HEK293 (cell line): ENCODE results near the gene AQP3.

Source experiments
- CTCF ChIA-PET: fragments of 350-600 bp; formaldehyde crosslinking; extraction: SDS; loops from one replicate; lab custom pipeline; 2021; ENCODE audit warnings: antibody characterized with exemption; lab: Yijun Ruan, JAX
- POLR2A ChIA-PET: fragments of 300-600 bp; formaldehyde crosslinking; extraction: SDS; loops from one replicate; lab custom pipeline; 2020; ENCODE audit warnings: antibody characterized with exemption, inconsistent platforms; lab: Yijun Ruan, JAX
- H3K27ac ChIP-seq: fragments of 200-500 bp; sonication (Bioruptor generic); 2 replicates; pipeline ENCODE4 v1.5.1; 2014; ENCODE audit warnings: low read depth, low read length, control low read depth, inconsistent platforms; ENCODE audit errors: extremely low read depth
- H3K36me3 ChIP-seq, 2 experiments: fragments of 200-500 bp in 1 of 2; sonication (Bioruptor generic) in 1 of 2; 1 replicate in 1 of 2; 2 replicates in 1 of 2; pipeline ENCODE4 v1.5.1; 2014 to 2017; ENCODE audit warnings: inconsistent platforms in 2 of 2, low read length in 2 of 2; ENCODE audit not compliant: control insufficient read depth in 2 of 2, insufficient read depth in 1 of 2
- H3K4me1 ChIP-seq: fragments of 200-500 bp; sonication (Bioruptor generic); 2 replicates; pipeline ENCODE4 v1.5.1; 2014; ENCODE audit warnings: mild to moderate bottlenecking, low read length, inconsistent platforms; ENCODE audit not compliant: control insufficient read depth, insufficient read depth
- H3K4me3 ChIP-seq: 2 replicates; pipeline ENCODE4 v1.5.1; 2011; ENCODE audit warnings: low read depth, mild to moderate bottlenecking, control low read depth, low read length, moderate library complexity
- H3K9me3 ChIP-seq: fragments of 200-500 bp; sonication (Bioruptor generic); 2 replicates; pipeline ENCODE4 v1.5.1; 2014; ENCODE audit warnings: low read depth, low read length, inconsistent platforms; ENCODE audit not compliant: control insufficient read depth, insufficient read depth
- GFI1B ChIP-seq: fragments of 450-650 bp; formaldehyde crosslinking; IDR thresholded peaks from 2 replicates; pipeline ENCODE4 v1.5.1; 2016; ENCODE audit warnings: missing biosample characterization, missing genetic modification characterization
- PRDM10 ChIP-seq: fragments of 450-650 bp; formaldehyde crosslinking; IDR thresholded peaks from 2 replicates; pipeline ENCODE4 v1.5.1; 2016; ENCODE audit warnings: missing biosample characterization, missing genetic modification characterization
- SALL2 ChIP-seq: fragments of 450-650 bp; formaldehyde crosslinking; IDR thresholded peaks from 2 replicates; pipeline ENCODE4 v1.5.0; 2017; ENCODE audit warnings: missing biosample characterization, mild to moderate bottlenecking, missing genetic modification characterization, borderline replicate concordance
- SCRT1 ChIP-seq: fragments of 450-650 bp; formaldehyde crosslinking; IDR thresholded peaks from 2 replicates; pipeline ENCODE4 v1.5.1; 2016; ENCODE audit warnings: missing biosample characterization, missing genetic modification characterization, borderline replicate concordance
- TRIM28 ChIP-seq: IDR thresholded peaks from 2 replicates; pipeline ENCODE4 v1.6.1; 2011; ENCODE audit warnings: low read length, control low read depth, borderline replicate concordance
- ZNF148 ChIP-seq: fragments of 450-650 bp; formaldehyde crosslinking; IDR thresholded peaks from 2 replicates; pipeline ENCODE4 v1.5.0; 2017; ENCODE audit warnings: missing biosample characterization, missing genetic modification characterization, borderline replicate concordance
- ZNF18 ChIP-seq: fragments of 450-650 bp; formaldehyde crosslinking; IDR thresholded peaks from 2 replicates; pipeline ENCODE4 v1.5.1; 2016; ENCODE audit warnings: missing biosample characterization, missing genetic modification characterization
- ZNF214 ChIP-seq: fragments of 450-650 bp; formaldehyde crosslinking; IDR thresholded peaks from 2 replicates; pipeline ENCODE4 v1.5.1; 2017; ENCODE audit warnings: missing biosample characterization, mild to moderate bottlenecking, missing genetic modification characterization, borderline replicate concordance
- ZNF555 ChIP-seq: fragments of 450-650 bp; formaldehyde crosslinking; conservative IDR thresholded peaks from 2 replicates; pipeline ENCODE4 v1.5.1; 2017; ENCODE audit warnings: missing biosample characterization, mild to moderate bottlenecking, missing genetic modification characterization, inconsistent platforms

AQP3 gene

GRCh38 chr9:33480106-33480505 is 32.7 kb upstream of the AQP3 start:
- Histone ChIP-seq H3K9me3 (no peaks in the 10 kb centered on the region), H3K4me1 (no peaks in the 10 kb centered on the region), H3K27ac (no peak overlapping the region), H3K36me3 (no peaks in the 10 kb centered on the region; a peak in 1 of 3 replicates), H3K4me3 (no peak overlapping the region)
- ChIA-PET CTCF (interaction anchor here (0.6 to 1.4 kb wide), 6 partner anchors 9 to 145 kb away, joined by 3 to 9 read pairs (median 3); no protein-coding TSS in a partner anchor), POLR2A (no interaction called here)
- no peak for TF ChIP-seq SALL2 (tag by site-specific recombination)
- no peak for TF ChIP-seq ZNF214 (tag by site-specific recombination)
- no peak for TF ChIP-seq TRIM28
- TF ChIP-seq ZNF18 (tag by site-specific recombination): no peak

GRCh38 chr9:33476503-33476902 is 29.1 kb upstream of the AQP3 start:
- Histone ChIP-seq H3K4me1 (no peaks in the 10 kb centered on the region), H3K9me3 (no peaks in the 10 kb centered on the region), H3K4me3 (no peak overlapping the region), H3K27ac (no peak overlapping the region), H3K36me3 (peaks cover 1 to 10% of the 10 kb centered on the region in 2 experiments)
- ChIA-PET CTCF (interaction anchor here (1.3 to 3.9 kb wide), 3 partner anchors 10 to 101 kb away, joined by 6 to 22 read pairs (median 9); no protein-coding TSS in a partner anchor), POLR2A (no interaction called here)
- no peak for TF ChIP-seq ZNF148
- TF ChIP-seq GFI1B: no peak
- no peak for TF ChIP-seq SCRT1

- peak; percentile 80 for TF ChIP-seq PRDM10 (tag by site-specific recombination)
- TF ChIP-seq ZNF555 (tag by site-specific recombination): no peak
- no peak overlapping the region for H3K4me3 ChIP-seq
- no peaks in the 10 kb centered on the region for H3K4me1 ChIP-seq
- H3K9me3 ChIP-seq: no peaks in the 10 kb centered on the region
- H3K27ac ChIP-seq: no peak overlapping the region
- H3K36me3 ChIP-seq: peaks cover 8 to 19% of the 10 kb centered on the region in 2 experiments
- CTCF ChIA-PET: interaction anchor here (0.6 to 4.5 kb wide), 7 partner anchors 9 to 784 kb away, joined by 3 to 30 read pairs (median 9); partner anchors contain the start of gene AQP7
- POLR2A ChIA-PET: interaction anchor here (1.1 to 2.1 kb wide), 2 partner anchors 9 to 48 kb away, joined by 3 to 34 read pairs; partner anchors contain the start of gene ANKRD18B
These were observed 28.0 kb upstream of the AQP3 start for GRCh38 chr9:33475357-33475756.
